HEK293T (cell line): ENCODE measurements around the gene DMRTB1.

Experiments used
- BHLHE40 ChIP-seq: fragments of 450-650 bp; IDR thresholded peaks from 2 replicates; pipeline ENCODE4 v1.6.1; 2016; ENCODE audit warnings: mild to moderate bottlenecking, moderate library complexity, borderline replicate concordance
- FOXA1 ChIP-seq: fragments of 450-650 bp; IDR thresholded peaks from 2 replicates; pipeline ENCODE4 v1.6.1; 2016; ENCODE audit warnings: mild to moderate bottlenecking
- FOXM1 ChIP-seq: fragments of 450-650 bp; IDR thresholded peaks from 2 replicates; pipeline ENCODE4 v1.6.1; 2017; ENCODE audit warnings: mild to moderate bottlenecking, borderline replicate concordance
- HDGF ChIP-seq: fragments of 450-650 bp; IDR thresholded peaks from 2 replicates; pipeline ENCODE4 v1.6.1; 2017; ENCODE audit warnings: antibody characterized with exemption, borderline replicate concordance
- L3MBTL2 ChIP-seq: fragments of 450-650 bp; conservative IDR thresholded peaks from 2 replicates; pipeline ENCODE4 v1.6.1; 2016; ENCODE audit warnings: mild to moderate bottlenecking
- PKNOX1 ChIP-seq: fragments of 450-650 bp; IDR thresholded peaks from 2 replicates; pipeline ENCODE4 v1.6.1; 2016
- SP1 ChIP-seq: fragments of 450-650 bp; IDR thresholded peaks from 2 replicates; pipeline ENCODE4 v1.6.1; 2017
- SUZ12 ChIP-seq: fragments of 450-650 bp; IDR thresholded peaks from 2 replicates; pipeline ENCODE4 v1.6.1; 2016; ENCODE audit warnings: mild to moderate bottlenecking
- TARDBP ChIP-seq: fragments of 450-650 bp; IDR thresholded peaks from 2 replicates; pipeline ENCODE4 v1.6.1; 2016
- ZNF384 ChIP-seq: fragments of 450-650 bp; IDR thresholded peaks from 2 replicates; pipeline ENCODE4 v1.6.1; 2016

GRCh38 chr1:53417074-53417511 is 42.1 kb upstream of the DMRTB1 start:
- no peak for TF ChIP-seq ZNF384
- no peak for TF ChIP-seq HDGF
- no peak for TF ChIP-seq BHLHE40
- no peak for TF ChIP-seq L3MBTL2
- TF ChIP-seq SP1: no peak
- TF ChIP-seq SUZ12: no peak
- TF ChIP-seq FOXA1: no peak
- TF ChIP-seq PKNOX1: no peak
- no peak for TF ChIP-seq TARDBP
- no peak for TF ChIP-seq FOXM1
